Fibroblast of lung (primary cell): ENCODE results near the gene ALG8.

ENCODE experiments used
- CTCF ChIP-seq, 2 donors: IDR thresholded peaks in 1 of 2; conservative IDR thresholded peaks in 1 of 2; 1 replicate in 1 of 2; 2 replicates in 1 of 2; pipeline ENCODE4 v1.5.1; 2011 to 2012; ENCODE audit warnings: low read length in 2 of 2, control low read depth in 1 of 2, inconsistent platforms in 1 of 2, low read depth in 1 of 2, mild to moderate bottlenecking in 1 of 2
- EZH2 ChIP-seq: IDR thresholded peaks from 2 replicates; pipeline ENCODE4 v1.5.1; 2012; ENCODE audit warnings: low read length, control low read depth, mild to moderate bottlenecking; ENCODE audit errors: missing control alignments

DNA sequence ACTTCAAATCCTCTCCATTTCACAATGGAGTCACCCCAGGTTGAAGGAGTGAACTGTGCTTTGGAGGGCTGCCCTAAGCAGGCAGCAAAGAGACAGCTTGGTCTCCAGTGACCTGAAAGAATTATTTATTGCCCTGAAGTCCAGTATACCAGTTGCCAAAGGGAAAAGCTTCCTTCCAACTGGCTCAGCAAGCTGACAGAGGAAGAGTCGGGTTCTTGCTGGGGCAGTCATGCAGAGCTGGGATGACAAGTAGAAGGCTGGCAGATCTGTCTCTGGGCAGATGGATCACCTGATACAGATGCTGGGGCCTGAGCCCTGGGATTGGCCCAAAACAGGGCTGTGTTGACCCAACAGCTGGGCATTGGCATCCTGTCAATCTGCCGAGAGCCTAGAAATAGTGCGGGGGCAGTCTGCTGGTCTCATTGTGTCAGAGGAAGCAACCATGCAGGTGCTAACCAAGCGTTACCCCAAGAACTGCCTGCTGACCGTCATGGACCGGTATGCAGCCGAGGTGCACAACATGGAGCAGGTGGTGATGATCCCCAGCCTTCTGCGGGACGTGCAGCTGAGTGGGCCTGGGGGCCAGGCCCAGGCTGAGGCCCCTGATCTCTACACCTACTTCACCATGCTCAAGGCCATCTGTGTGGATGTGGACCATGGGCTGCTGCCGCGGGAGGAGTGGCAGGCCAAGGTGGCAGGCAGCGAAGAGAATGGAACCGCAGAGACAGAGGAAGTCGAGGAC lies 75.8 kb downstream of the ALG8 start, which contains the start of gene THRSP:
- TF ChIP-seq CTCF (conservative IDR thresholded peaks at IDR 0.05 in 1 of 2, IDR thresholded peaks at IDR 0.05 in 1 of 2; ENCODE audit: low read depth in 1 of 2, low read length in 2 of 2) = no peak
- TF ChIP-seq EZH2 = no peak
